ENCODE results near the gene IFNW1.

GRCh38 chr9:21110708-21111576, 30.7 kb downstream of the IFNW1 start:
- no peak for TF ChIP-seq POLR2AphosphoS5 (IDR thresholded peaks at IDR 0.05)
- peak; percentile 56 to 85 (median 72) for TF ChIP-seq CTCF (IDR thresholded peaks at IDR 0.05)

All from upper lobe of left lung (tissue), 4 donors.